RWPE1 (cell line): ENCODE data around the gene LYZL2.

Source experiments
- CTCF ChIA-PET: fragments of 350-600 bp; sonication (Branson Sonifier 250); formaldehyde crosslinking; extraction: SDS; loops from one replicate; lab custom pipeline; 2021; lab: Yijun Ruan, JAX
- POLR2A ChIA-PET: fragments of 400-600 bp; formaldehyde crosslinking; extraction: SDS; loops from one replicate; lab custom pipeline; 2020; ENCODE audit warnings: antibody characterized with exemption; ENCODE audit not compliant: low non-redundant PET; lab: Yijun Ruan, JAX
- DNase-seq: peaks from one replicate; pipeline ENCODE4 v3.0.0; 2012; ENCODE audit warnings: low spot score
- H3K27ac ChIP-seq: fragments of 450-650 bp; 2 replicates; pipeline ENCODE4 v1.5.1; 2017
- TF ChIP-seq, protein P1 (sequence below): fragments of 450-650 bp; conservative IDR thresholded peaks from 2 replicates; pipeline ENCODE4 v1.5.1; 2017; ENCODE audit warnings: low read depth, mild to moderate bottlenecking

The LYZL2 gene

GRCh38 chr10:30591249-30591670 lies 38.3 kb downstream of the LYZL2 start:
- peak; percentile 56 for DNase-seq
- ChIA-PET CTCF (interaction anchor here (0.5 to 2.1 kb wide), 23 partner anchors 9 to 1506 kb away, joined by 3 to 22 read pairs (median 4); no protein-coding TSS in a partner anchor), POLR2A (no interaction called here)
- TF ChIP-seq, protein P1, sequence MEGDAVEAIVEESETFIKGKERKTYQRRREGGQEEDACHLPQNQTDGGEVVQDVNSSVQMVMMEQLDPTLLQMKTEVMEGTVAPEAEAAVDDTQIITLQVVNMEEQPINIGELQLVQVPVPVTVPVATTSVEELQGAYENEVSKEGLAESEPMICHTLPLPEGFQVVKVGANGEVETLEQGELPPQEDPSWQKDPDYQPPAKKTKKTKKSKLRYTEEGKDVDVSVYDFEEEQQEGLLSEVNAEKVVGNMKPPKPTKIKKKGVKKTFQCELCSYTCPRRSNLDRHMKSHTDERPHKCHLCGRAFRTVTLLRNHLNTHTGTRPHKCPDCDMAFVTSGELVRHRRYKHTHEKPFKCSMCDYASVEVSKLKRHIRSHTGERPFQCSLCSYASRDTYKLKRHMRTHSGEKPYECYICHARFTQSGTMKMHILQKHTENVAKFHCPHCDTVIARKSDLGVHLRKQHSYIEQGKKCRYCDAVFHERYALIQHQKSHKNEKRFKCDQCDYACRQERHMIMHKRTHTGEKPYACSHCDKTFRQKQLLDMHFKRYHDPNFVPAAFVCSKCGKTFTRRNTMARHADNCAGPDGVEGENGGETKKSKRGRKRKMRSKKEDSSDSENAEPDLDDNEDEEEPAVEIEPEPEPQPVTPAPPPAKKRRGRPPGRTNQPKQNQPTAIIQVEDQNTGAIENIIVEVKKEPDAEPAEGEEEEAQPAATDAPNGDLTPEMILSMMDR = peak; percentile 83
- H3K27ac ChIP-seq = no peak overlapping the region

DNA sequence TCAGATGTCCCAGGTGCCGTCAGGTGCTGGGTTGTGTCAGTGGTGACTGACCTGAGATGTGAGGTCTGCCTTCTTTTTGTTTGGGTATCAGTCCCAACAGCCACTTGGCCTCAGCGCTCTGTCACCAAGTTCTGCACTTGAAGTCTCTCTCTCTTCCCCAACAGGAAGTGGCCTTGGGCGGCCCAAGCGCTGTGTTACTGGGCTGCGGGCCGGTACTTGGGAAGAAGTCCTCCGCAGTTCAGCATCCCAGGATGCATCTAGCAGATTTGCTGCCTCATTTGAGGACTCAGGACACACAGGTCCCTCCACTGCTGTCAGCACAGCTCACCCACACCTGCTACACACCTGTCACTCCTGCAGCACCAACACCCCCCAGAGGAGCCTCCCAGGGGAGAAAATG lies 40.1 kb downstream of the LYZL2 start:
- ChIA-PET CTCF (interaction anchor here (0.6 kb wide), 1 partner anchor 591 kb away, joined by 4 read pairs; no protein-coding TSS in a partner anchor), POLR2A (no interaction called here)
- no peak overlapping the region for H3K27ac ChIP-seq
- TF ChIP-seq, protein P1 = no peak
- no peak for DNase-seq

DNA sequence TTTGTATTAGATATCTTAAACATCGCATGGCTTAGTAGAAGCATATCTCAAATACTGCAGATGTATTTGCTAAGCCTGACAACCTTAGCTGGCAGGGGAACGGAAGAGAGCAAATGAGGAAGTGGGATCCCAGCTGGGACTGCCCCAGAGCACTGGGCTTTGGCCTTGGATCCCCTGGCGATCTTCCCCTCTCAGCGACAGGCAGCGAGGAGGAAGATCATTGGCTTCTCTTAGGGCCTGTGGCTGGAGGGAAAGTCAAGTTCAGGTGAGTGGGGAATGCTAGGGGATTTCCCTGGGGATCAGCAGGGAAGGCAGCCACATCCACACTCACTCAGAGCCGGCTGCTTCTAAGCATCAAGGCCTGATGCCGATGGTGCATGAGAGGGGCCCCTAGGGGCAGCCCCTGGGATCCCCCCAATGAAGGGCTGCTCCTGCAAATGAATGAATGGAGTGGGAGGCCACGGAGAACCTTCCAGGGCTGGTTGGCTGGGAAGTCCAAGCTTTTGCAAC lies 42.0 kb downstream of the LYZL2 start:
- ChIA-PET CTCF (interaction anchor here (0.7 kb wide), 1 partner anchor 173 kb away, joined by 4 read pairs; no protein-coding TSS in a partner anchor), POLR2A (no interaction called here)
- H3K27ac ChIP-seq = no peak overlapping the region
- TF ChIP-seq, protein P1 = no peak
- no peak for DNase-seq

DNA sequence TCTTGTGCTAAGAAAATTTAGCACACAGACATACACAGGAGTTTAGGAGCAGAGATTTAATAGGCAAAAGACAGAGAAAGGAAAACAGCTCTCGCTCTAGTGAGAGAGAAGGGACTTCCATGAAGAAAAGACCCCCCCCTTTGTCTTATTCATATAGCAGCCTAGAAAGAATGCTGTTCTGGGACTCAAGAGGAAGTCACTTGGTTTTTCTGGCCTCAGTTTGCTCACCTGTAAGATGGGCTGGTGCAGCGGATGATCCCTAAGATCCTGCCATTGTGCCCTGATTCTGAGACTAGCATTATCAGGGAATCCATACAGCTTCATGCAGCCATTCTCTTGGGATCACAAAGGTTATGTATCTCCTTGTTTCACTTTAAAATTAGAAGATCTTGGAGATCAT lies 42.7 kb downstream of the LYZL2 start:
- CTCF ChIA-PET = interaction anchor here (0.7 kb wide), 1 partner anchor 173 kb away, joined by 4 read pairs; no protein-coding TSS in a partner anchor
- POLR2A ChIA-PET = no interaction called here
- H3K27ac ChIP-seq = no peak overlapping the region
- TF ChIP-seq, protein P1 = no peak
- no peak for DNase-seq

- TF ChIP-seq, protein P1 = no peak
- 0 out of 2 replicates have a peak overlapping the region, but pooled peaks have one; percentile 11 for H3K27ac ChIP-seq
- peak; percentile 49 for DNase-seq
- POLR2A ChIA-PET = no interaction called here
- CTCF ChIA-PET = interaction anchor here (0.7 to 0.9 kb wide), 3 partner anchors 18 to 1278 kb away, joined by 3 to 6 read pairs (median 4); no protein-coding TSS in a partner anchor
Observed at GRCh38 chr10:30583778-30584415, 45.7 kb downstream of the LYZL2 start.

GRCh38 chr10:30581779-30582380 lies 47.7 kb downstream of the LYZL2 start:
- H3K27ac ChIP-seq = no peak overlapping the region
- ChIA-PET POLR2A (no interaction called here), CTCF (interaction anchor here (0.6 to 1.6 kb wide), 13 partner anchors 9 to 1321 kb away, joined by 3 to 10 read pairs (median 3); no protein-coding TSS in a partner anchor)
- peak; percentile 34 for DNase-seq
- TF ChIP-seq, protein P1 = peak; percentile 65
